Thyroid gland (tissue), 4 donors: ENCODE data around the gene KLF7.

Experiments
- CTCF ChIP-seq, 6 experiments: fragments of 200-600 bp in 3 of 6; fragments of 450-650 bp in 3 of 6; sonication (generic) in 3 of 6; IDR thresholded peaks; one replicate each; pipeline ENCODE4 v1.5.1; 2016 to 2019; ENCODE audit warnings: antibody characterized with exemption in 6 of 6, mild to moderate bottlenecking in 2 of 6, inconsistent platforms in 1 of 6, moderate library complexity in 1 of 6
- POLR2A ChIP-seq, 2 donors: fragments of 450-650 bp; IDR thresholded peaks; one replicate each; pipeline ENCODE4 v1.6.1; 2017; ENCODE audit warnings: antibody characterized with exemption in 2 of 2, mild to moderate bottlenecking in 2 of 2, moderate library complexity in 1 of 2

GRCh38 chr2:207159002-207159401, 6.7 kb downstream of the KLF7 start:
- TF ChIP-seq CTCF (IDR thresholded peaks at IDR 0.05) (no peak), POLR2A (IDR thresholded peaks at IDR 0.05) (no peak)
